Subcutaneous abdominal adipose tissue (tissue), 5 donors: ENCODE results near the gene ECPAS.
"Not testable (repeated sequence)": the region's sequence is repeated elsewhere in the genome, so short reads cannot be mapped to it uniquely, and the experiment has no call there.

Experiments
- H3K27ac ChIP-seq: one replicate; pipeline ENCODE4 v1.7.0; 2013; ENCODE audit warnings: low read depth, mild to moderate bottlenecking, inconsistent platforms, low read length, moderate library complexity
- H3K27me3 ChIP-seq, 5 donors: one replicate each; pipeline ENCODE4 v1.7.0; 2013; ENCODE audit warnings: low read length in 5 of 5, inconsistent platforms in 1 of 5; ENCODE audit not compliant: control insufficient read depth in 5 of 5, insufficient read depth in 4 of 5
- H3K36me3 ChIP-seq, 5 donors: one replicate each; pipeline ENCODE4 v1.7.0; 2013; ENCODE audit warnings: low read length in 5 of 5; ENCODE audit not compliant: control insufficient read depth in 5 of 5, insufficient read depth in 5 of 5
- H3K4me1 ChIP-seq, 5 donors: one replicate each; pipeline ENCODE4 v1.7.0; 2013; ENCODE audit warnings: low read length in 5 of 5, mild to moderate bottlenecking in 3 of 5, moderate library complexity in 1 of 5; ENCODE audit not compliant: control insufficient read depth in 5 of 5, insufficient read depth in 5 of 5
- H3K4me3 ChIP-seq, 5 donors: one replicate each; pipeline ENCODE4 v1.7.0; 2013; ENCODE audit warnings: low read length in 5 of 5, low read depth in 1 of 5
- H3K9ac ChIP-seq, 5 donors: one replicate each; pipeline ENCODE4 v1.7.0; 2013; ENCODE audit warnings: low read length in 5 of 5, mild to moderate bottlenecking in 4 of 5, moderate library complexity in 3 of 5
- H3K9me3 ChIP-seq, 5 donors: one replicate each; pipeline ENCODE4 v1.7.0; 2013; ENCODE audit warnings: low read length in 5 of 5; ENCODE audit not compliant: control insufficient read depth in 5 of 5
- donor health status: healthy.
- donor health status: healthy.
- donor health status: healthy.
- donor health status: healthy.
- donor health status: healthy.

ECPAS gene

GRCh38 chr9:111429175-111429574 is 55.0 kb downstream of the ECPAS start:
- Histone ChIP-seq H3K36me3 (peaks cover 51 to 77% (median 66%) of the 10 kb centered on the region in 5 donors), H3K4me3 (no peak overlapping the region), H3K9me3 (no peaks in the 10 kb centered on the region), H3K4me1 (no peaks in the 10 kb centered on the region), H3K27me3 (no peaks in the 10 kb centered on the region), H3K9ac (no peak overlapping the region), H3K27ac (no peak overlapping the region)

- H3K4me3 ChIP-seq, result no peak overlapping the region
- no peak overlapping the region for H3K27ac ChIP-seq
- H3K36me3 ChIP-seq, result peaks cover 49 to 83% (median 56%) of the 10 kb centered on the region in 5 donors
- no peaks in the 10 kb centered on the region for H3K27me3 ChIP-seq
- peak overlapping the region in 1 of 5 donors; percentile 3 for H3K9ac ChIP-seq
- peaks cover 0 to 5% (median 0%) of the 10 kb centered on the region in 5 donors for H3K4me1 ChIP-seq
- no peaks in the 10 kb centered on the region for H3K9me3 ChIP-seq
Measured at GRCh38 chr9:111427186-111427585, 57.0 kb downstream of the ECPAS start.

- Histone ChIP-seq H3K4me3 (no peak overlapping the region), H3K4me1 (peaks cover 0 to 5% (median 0%) of the 10 kb centered on the region in 5 donors), H3K9ac (no peak overlapping the region), H3K27ac (no peak overlapping the region), H3K9me3 (no peaks in the 10 kb centered on the region), H3K27me3 (no peaks in the 10 kb centered on the region), H3K36me3 (peaks cover 45 to 72% (median 62%) of the 10 kb centered on the region in 5 donors)
Measured at GRCh38 chr9:111423389-111423788, 60.8 kb downstream of the ECPAS start.

GRCh38 chr9:111414406-111414805 is 69.8 kb downstream of the ECPAS start:
- Histone ChIP-seq H3K4me3 (no peak overlapping the region), H3K27me3 (no peaks in the 10 kb centered on the region), H3K9ac (no peak overlapping the region), H3K27ac (no peak overlapping the region), H3K9me3 (no peaks in the 10 kb centered on the region), H3K36me3 (peaks cover 63 to 85% (median 82%) of the 10 kb centered on the region in 5 donors), H3K4me1 (no peaks in the 10 kb centered on the region)

GRCh38 chr9:111413996-111414395 is 70.2 kb downstream of the ECPAS start:
- H3K4me1 ChIP-seq, result no peaks in the 10 kb centered on the region
- peaks cover 65 to 87% (median 83%) of the 10 kb centered on the region in 5 donors for H3K36me3 ChIP-seq
- H3K9ac ChIP-seq, result no peak overlapping the region
- H3K9me3 ChIP-seq, result no peaks in the 10 kb centered on the region
- no peak overlapping the region for H3K4me3 ChIP-seq
- no peak overlapping the region for H3K27ac ChIP-seq
- no peaks in the 10 kb centered on the region for H3K27me3 ChIP-seq

- H3K27ac ChIP-seq, result no peak overlapping the region
- H3K9ac ChIP-seq, result no peak overlapping the region
Measured at GRCh38 chr9:111412280-111412679, 71.9 kb downstream of the ECPAS start.

GRCh38 chr9:111411266-111411665 is 72.9 kb downstream of the ECPAS start:
- Histone ChIP-seq H3K27ac (no peak overlapping the region), H3K4me1 (no peaks in the 10 kb centered on the region), H3K9me3 (no peaks in the 10 kb centered on the region), H3K9ac (no peak overlapping the region), H3K27me3 (no peaks in the 10 kb centered on the region), H3K4me3 (no peak overlapping the region), H3K36me3 (peaks cover 65 to 94% (median 78%) of the 10 kb centered on the region in 5 donors)

More at GRCh38 chr9:111412280-111412679, 71.9 kb downstream of the ECPAS start:
- Histone ChIP-seq H3K27me3 (no peaks in the 10 kb centered on the region), H3K9me3 (no peaks in the 10 kb centered on the region), H3K4me1 (no peaks in the 10 kb centered on the region), H3K4me3 (no peak overlapping the region), H3K36me3 (peaks cover 75 to 96% (median 85%) of the 10 kb centered on the region in 5 donors)

GRCh38 chr9:111407813-111408212 is 76.4 kb downstream of the ECPAS start:
- H3K9me3 ChIP-seq, result peaks cover 0 to 7% (median 3%) of the 10 kb centered on the region in 5 donors
- H3K27me3 ChIP-seq, result no peaks in the 10 kb centered on the region
- peaks cover 45 to 83% (median 69%) of the 10 kb centered on the region in 5 donors for H3K36me3 ChIP-seq
- H3K9ac ChIP-seq, result no peak overlapping the region
- no peaks in the 10 kb centered on the region for H3K4me1 ChIP-seq
- H3K4me3 ChIP-seq, result no peak overlapping the region
- H3K27ac ChIP-seq, result no peak overlapping the region

- no peak overlapping the region for H3K27ac ChIP-seq
- no peaks in the 10 kb centered on the region for H3K4me1 ChIP-seq
- peaks cover 38 to 79% (median 59%) of the 10 kb centered on the region in 5 donors for H3K36me3 ChIP-seq
- no peak overlapping the region for H3K9ac ChIP-seq
- no peak overlapping the region for H3K4me3 ChIP-seq
- H3K9me3 ChIP-seq, result peaks cover 0 to 15% (median 8%) of the 10 kb centered on the region in 5 donors
- H3K27me3 ChIP-seq, result no peaks in the 10 kb centered on the region
Measured at GRCh38 chr9:111405701-111406100, 78.5 kb downstream of the ECPAS start.

GRCh38 chr9:111401486-111401885 is 82.7 kb downstream of the ECPAS start:
- not testable (repeated sequence) for H3K27ac ChIP-seq, H3K9ac ChIP-seq, H3K4me3 ChIP-seq, H3K27me3 ChIP-seq
- peaks cover 0 to 13% (median 9%) of the 10 kb centered on the region in 5 donors for H3K4me1 ChIP-seq
- H3K9me3 ChIP-seq, result peaks cover 0 to 15% (median 11%) of the 10 kb centered on the region in 5 donors
- H3K36me3 ChIP-seq, result peaks cover 29 to 69% (median 52%) of the 10 kb centered on the region in 5 donors
